ENCODE measurements around the gene CTSW. TPM values are rescaled to one million over a fixed set of nuclear protein-coding genes. Genes with fewer than 3 reads are reported as not detected.

The CTSW gene
- polyA plus RNA-seq, 1 donor (not counting 4 experiments of a cell fraction or from before 2014, with no cell fraction given) = not detected

- Histone ChIP-seq H3K9me1 (ENCODE audit: control insufficient read depth, extremely low read depth, insufficient read depth, low read length) (no peaks in the 10 kb centered on the region), H3K36me3 (ENCODE audit: control insufficient read depth in 2 of 2, extremely low read depth in 1 of 2, insufficient read depth in 2 of 2, low read length in 2 of 2) (no peaks in the 10 kb centered on the region), H4K20me1 (ENCODE audit: control insufficient read depth, extremely low read depth, insufficient read depth, low read length) (no peaks in the 10 kb centered on the region), H3K27ac (ENCODE audit: control insufficient read depth, insufficient read depth, low read length) (peak overlapping the region; percentile 95), H3K4me3 (ENCODE audit: control insufficient read depth in 2 of 3, extremely low read depth in 1 of 3, insufficient read depth in 2 of 3, low read depth in 1 of 3, low read length in 3 of 3) (peak overlapping the region in 2 of 3 experiments; percentile 18 to 35), H3K27me3 (ENCODE audit: control insufficient read depth, extremely low read depth, insufficient read depth, low read length) (no peaks in the 10 kb centered on the region), H3K9ac (ENCODE audit: control insufficient read depth, extremely low read depth, insufficient read depth, low read length) (peak overlapping the region; percentile 86), H3K9me3 (ENCODE audit: control insufficient read depth, low read depth, low read length) (no peaks in the 10 kb centered on the region), H3K79me2 (ENCODE audit: control insufficient read depth, insufficient read depth, low read length) (peaks cover 21% of the 10 kb centered on the region), H3K4me2 (ENCODE audit: control insufficient read depth, extremely low read depth, insufficient read depth, low read depth, low read length) (peak overlapping the region; percentile 71), H2AFZ (ENCODE audit: control insufficient read depth, low read length) (no peak overlapping the region), H3K4me1 (ENCODE audit: control insufficient read depth, extremely low read depth, insufficient read depth, low read length) (peaks cover 69% of the 10 kb centered on the region)
- DNase-seq (ENCODE audit: low read depth, low spot score) (no peak), FAIRE-seq (peak; percentile 9)
- no peak for TF ChIP-seq EZH2 (IDR thresholded peaks at IDR 0.05; ENCODE audit: low read length)
- dilution Hi-C loops (cut with MboI; ENCODE audit: extremely low pct_ligation_motif_present, low sequenced_read_pairs) = no loop called here
Observed at GRCh38 chr11:65912845-65913244, 33.2 kb downstream of the CTSW start.

- no peaks in the 10 kb centered on the region for H3K27me3 ChIP-seq (ENCODE audit: control insufficient read depth, extremely low read depth, insufficient read depth, low read length)
- H3K27ac ChIP-seq (ENCODE audit: control insufficient read depth, insufficient read depth, low read length) = peak overlapping the region; percentile 95
- H4K20me1 ChIP-seq (ENCODE audit: control insufficient read depth, extremely low read depth, insufficient read depth, low read length) = no peaks in the 10 kb centered on the region
- peak overlapping the region; percentile 73 for H3K4me2 ChIP-seq (ENCODE audit: control insufficient read depth, extremely low read depth, insufficient read depth, low read depth, low read length)
- peaks cover 72% of the 10 kb centered on the region for H3K4me1 ChIP-seq (ENCODE audit: control insufficient read depth, extremely low read depth, insufficient read depth, low read length)
- H3K9ac ChIP-seq (ENCODE audit: control insufficient read depth, extremely low read depth, insufficient read depth, low read length) = peak overlapping the region; percentile 91
- no peak overlapping the region for H2AFZ ChIP-seq (ENCODE audit: control insufficient read depth, low read length)
- H3K9me3 ChIP-seq (ENCODE audit: control insufficient read depth, low read depth, low read length) = no peaks in the 10 kb centered on the region
- TF ChIP-seq EZH2 (IDR thresholded peaks at IDR 0.05; ENCODE audit: low read length) = no peak
- no peak for TF ChIP-seq CTCF (optimal IDR thresholded peaks at IDR 0.05 in 1 of 3, IDR thresholded peaks at IDR 0.05 in 1 of 3, conservative IDR thresholded peaks at IDR 0.05 in 1 of 3; ENCODE audit: extremely low read depth in 1 of 3, insufficient read depth in 2 of 3, low read length in 3 of 3)
- no peaks in the 10 kb centered on the region for H3K9me1 ChIP-seq (ENCODE audit: control insufficient read depth, extremely low read depth, insufficient read depth, low read length)
- no peak for DNase-seq (ENCODE audit: low read depth, low spot score)
- peaks cover 37% of the 10 kb centered on the region for H3K79me2 ChIP-seq (ENCODE audit: control insufficient read depth, insufficient read depth, low read length)
- peak; percentile 84 for FAIRE-seq
- dilution Hi-C loops (cut with MboI; ENCODE audit: extremely low pct_ligation_motif_present, low sequenced_read_pairs) = no loop called here
- peak overlapping the region in 1 of 3 experiments; percentile 34 for H3K4me3 ChIP-seq (ENCODE audit: control insufficient read depth in 2 of 3, extremely low read depth in 1 of 3, insufficient read depth in 2 of 3, low read depth in 1 of 3, low read length in 3 of 3)
- H3K36me3 ChIP-seq (ENCODE audit: control insufficient read depth in 2 of 2, extremely low read depth in 1 of 2, insufficient read depth in 2 of 2, low read length in 2 of 2) = peaks cover 0 to under 1% of the 10 kb centered on the region in 2 experiments
Observed at GRCh38 chr11:65915101-65915820, 35.6 kb downstream of the CTSW start.
